K562 (cell line): ENCODE data around the gene SCAMP1. TPM values are rescaled to one million over a fixed set of nuclear protein-coding genes. Genes with fewer than 3 reads are reported as not detected.

ENCODE experiments used
- ADNP ChIP-seq: fragments of 200-800 bp; sonication (Bioruptor generic); IDR thresholded peaks from 2 replicates; pipeline ENCODE4 v1.6.1; 2016; ENCODE audit warnings: missing genetic modification characterization, missing compliant biosample characterization
- ATF1 ChIP-seq, 2 experiments: fragments of 450-650 bp in 1 of 2; IDR thresholded peaks; 2 replicates each; pipeline ENCODE4 v1.6.1; 2016; ENCODE audit warnings: missing compliant biosample characterization in 1 of 2, missing genetic modification characterization in 1 of 2
- CBFA2T3 ChIP-seq: fragments of 450-650 bp; IDR thresholded peaks from 2 replicates; pipeline ENCODE4 v1.6.1; 2017
- ETS1 ChIP-seq: conservative IDR thresholded peaks from 2 replicates; pipeline ENCODE4 v1.6.1; 2011; ENCODE audit warnings: low read depth, mild to moderate bottlenecking, low read length; ENCODE audit not compliant: control insufficient read depth
- FOXK1 ChIP-seq: sonication (generic); formaldehyde crosslinking; IDR thresholded peaks from 2 replicates; pipeline ENCODE4 v1.8.0; 2022; ENCODE audit warnings: missing genetic modification reagents, mild to moderate bottlenecking, borderline replicate concordance
- GABPB1 ChIP-seq: sonication (generic); formaldehyde crosslinking; IDR thresholded peaks from 2 replicates; pipeline ENCODE4 v1.8.0; 2022; ENCODE audit warnings: mild to moderate bottlenecking, missing genetic modification reagents
- GATAD2A ChIP-seq: fragments of 450-650 bp; IDR thresholded peaks from 2 replicates; pipeline ENCODE4 v1.6.1; 2017
- HDAC1 ChIP-seq, 2 experiments: fragments of 450-650 bp; IDR thresholded peaks; 2 replicates each; pipeline ENCODE4 v1.6.1; 2016 to 2017; ENCODE audit warnings: inconsistent platforms in 1 of 2, mild to moderate bottlenecking in 1 of 2, moderate library complexity in 1 of 2
- HDGF ChIP-seq: fragments of 450-650 bp; IDR thresholded peaks from 2 replicates; pipeline ENCODE4 v1.6.1; 2016
- HEY1 ChIP-seq: fragments of 250-450 bp; sonication (Bioruptor Pico); IDR thresholded peaks from 2 replicates; pipeline ENCODE4 v1.5.0; 2020; ENCODE audit warnings: mild to moderate bottlenecking, moderate library complexity, borderline replicate concordance
- HMBOX1 ChIP-seq: sonication (generic); IDR thresholded peaks from 2 replicates; pipeline ENCODE4 v1.6.1; 2016
- HNRNPK ChIP-seq: fragments of 200-400 bp; formaldehyde crosslinking; IDR thresholded peaks from one replicate; pipeline ENCODE4 v1.6.1; 2018; ENCODE audit warnings: mild to moderate bottlenecking, low read depth, low read length; ENCODE audit not compliant: poor library complexity, severe bottlenecking
- IFI16 ChIP-seq: fragments of 250-450 bp; sonication (Bioruptor Pico); IDR thresholded peaks from 2 replicates; pipeline ENCODE4 v2.1.2; 2022; ENCODE audit warnings: mild to moderate bottlenecking, inconsistent platforms
- IRF2 ChIP-seq: sonication (generic); formaldehyde crosslinking; IDR thresholded peaks from 2 replicates; pipeline ENCODE4 v1.8.1; 2022; ENCODE audit warnings: mild to moderate bottlenecking, missing genetic modification reagents
- MTA2 ChIP-seq: fragments of 450-650 bp; IDR thresholded peaks from 2 replicates; pipeline ENCODE4 v1.6.1; 2016; ENCODE audit warnings: low read depth
- NFRKB ChIP-seq: fragments of 450-650 bp; IDR thresholded peaks from 2 replicates; pipeline ENCODE4 v1.6.1; 2016; ENCODE audit warnings: low read depth
- NR1H2 ChIP-seq: sonication (generic); formaldehyde crosslinking; IDR thresholded peaks from 2 replicates; pipeline ENCODE4 v1.4.0; 2020; ENCODE audit warnings: mild to moderate bottlenecking, missing genetic modification reagents
- RBFOX2 ChIP-seq: fragments of 200-400 bp; formaldehyde crosslinking; IDR thresholded peaks from 2 replicates; pipeline ENCODE4 v1.6.1; 2017; ENCODE audit warnings: low read depth, mild to moderate bottlenecking, low read length, moderate library complexity
- SFPQ ChIP-seq: fragments of 200-400 bp; formaldehyde crosslinking; IDR thresholded peaks from 2 replicates; pipeline ENCODE4 v1.6.1; 2017; ENCODE audit warnings: mild to moderate bottlenecking, low read depth, low read length, moderate library complexity
- THAP7 ChIP-seq: fragments of 250-450 bp; sonication (Bioruptor Pico); IDR thresholded peaks from 2 replicates; pipeline ENCODE4 v1.5.0; 2021
- THRAP3 ChIP-seq: fragments of 450-650 bp; IDR thresholded peaks from 2 replicates; pipeline ENCODE4 v1.6.1; 2016; ENCODE audit warnings: mild to moderate bottlenecking, inconsistent platforms, borderline replicate concordance
- TRIM24 ChIP-seq, 2 experiments: fragments of 450-650 bp; IDR thresholded peaks; 2 replicates each; pipeline ENCODE4 v1.6.1; 2016
- ZBTB7A ChIP-seq: IDR thresholded peaks from 2 replicates; pipeline ENCODE4 v1.6.1; 2011; ENCODE audit warnings: low read depth, mild to moderate bottlenecking, low read length, moderate library complexity, borderline replicate concordance; ENCODE audit not compliant: control insufficient read depth
- ZFP91 ChIP-seq: sonication (generic); formaldehyde crosslinking; IDR thresholded peaks from 2 replicates; pipeline ENCODE4 v1.8.0; 2022; ENCODE audit warnings: mild to moderate bottlenecking, missing genetic modification reagents
- ZNF133 ChIP-seq: fragments of 250-450 bp; sonication (Bioruptor Pico); IDR thresholded peaks from 2 replicates; pipeline ENCODE4 v1.4.0; 2020; ENCODE audit warnings: mild to moderate bottlenecking
- ZNF212 ChIP-seq: fragments of 450-650 bp; formaldehyde crosslinking; IDR thresholded peaks from 2 replicates; pipeline ENCODE4 v1.4.0; 2020; ENCODE audit warnings: mild to moderate bottlenecking
- polyA plus RNA-seq, 8 experiments: library from polyadenylated mRNA; depleted of rRNA in 4 of 8; stranded (reverse) in 5 of 8; unstranded in 3 of 8; fragments of >200 nt; fragmentation: Nextera tagmentation in 2 of 8; fragmentation: Illumina TruSeq in 1 of 8; extraction: Ambion mirVana in 2 of 8; extraction: Trizol in 1 of 8; gene quantifications; 2 replicates each; pipeline versions ENCODE4 v1.2.1 to v1.2.3, GENCODE V29; 2011 to 2014; ENCODE audit warnings: inconsistent platforms in 1 of 8, missing spikeins in 1 of 8
- total RNA-seq, 7 experiments: library from RNA; depleted of rRNA in 6 of 7; stranded (reverse); fragments of >200 nt in 6 of 7; fragmentation: Illumina TruSeq in 2 of 7; extraction: Trizol in 2 of 7; gene quantifications; 2 replicates each; pipeline versions ENCODE4 v1.2.1 to v1.2.3, GENCODE V29; 2011 to 2021; ENCODE audit warnings: low replicate concordance in 1 of 7

SCAMP1 gene
- total and polyA plus RNA-seq, 9 of the 15 experiments (the other 6 are each of a cell fraction or from before 2014, with no cell fraction given): 5.4 to 23.9 (median 13.8) TPM

GRCh38 chr5:78360674-78360923 lies 182 bp downstream of the SCAMP1 start (continued):
- TF ChIP-seq ZFP91 (CRISPR knock-in tag) (no peak), MTA2 (no peak), HDGF (no peak), HEY1 (CRISPR knock-in tag) (no peak), FOXK1 (CRISPR knock-in tag) (0 out of 2 replicates have a peak, but pooled peaks have one; percentile 60), IRF2 (CRISPR knock-in tag) (no peak), HMBOX1 (no peak), THRAP3 (no peak), ZNF212 (CRISPR knock-in tag) (no peak), HDAC1 (IDR thresholded peaks at IDR 0.05) (no peak), GABPB1 (CRISPR knock-in tag) (no peak), SFPQ (no peak), CBFA2T3 (no peak), NFRKB (no peak), ADNP (0 out of 2 replicates have a peak, but pooled peaks have one; percentile 0), GATAD2A (no peak), ATF1 (CRISPR knock-in tag; IDR thresholded peaks at IDR 0.05) (no peak), ATF1 (tag; IDR thresholded peaks at IDR 0.05) (no peak; the same call in 1 of the 2 replicates), NR1H2 (CRISPR knock-in tag) (no peak), RBFOX2 (peak; percentile 25; the same call in 1 of the 2 replicates), ETS1 (no peak), THAP7 (CRISPR knock-in tag) (peak; percentile 62; the same call in 1 of the 2 replicates), HNRNPK (no peak), ZBTB7A (no peak; the same call in 1 of the 2 replicates), IFI16 (CRISPR knock-in tag) (no peak), TRIM24 (IDR thresholded peaks at IDR 0.05) (no peak), ZNF133 (CRISPR knock-in tag) (no peak)
